Stimulated activated CD4-positive, alpha-beta T cell treated with anti-CD3 and anti-CD28 coated beads, Interleukin-4, amount 100 ng/mL, for 4 hours (primary cell): ENCODE measurements around the gene MYLK3.
"Not testable (repeated sequence)": the region's sequence is repeated elsewhere in the genome, so short reads cannot be mapped to it uniquely, and the experiment has no call there.

Experiments used
- DNase-seq, 2 experiments: peaks; one replicate each; pipeline ENCODE4 v3.0.0-alpha.2; 2020

The MYLK3 gene

DNA sequence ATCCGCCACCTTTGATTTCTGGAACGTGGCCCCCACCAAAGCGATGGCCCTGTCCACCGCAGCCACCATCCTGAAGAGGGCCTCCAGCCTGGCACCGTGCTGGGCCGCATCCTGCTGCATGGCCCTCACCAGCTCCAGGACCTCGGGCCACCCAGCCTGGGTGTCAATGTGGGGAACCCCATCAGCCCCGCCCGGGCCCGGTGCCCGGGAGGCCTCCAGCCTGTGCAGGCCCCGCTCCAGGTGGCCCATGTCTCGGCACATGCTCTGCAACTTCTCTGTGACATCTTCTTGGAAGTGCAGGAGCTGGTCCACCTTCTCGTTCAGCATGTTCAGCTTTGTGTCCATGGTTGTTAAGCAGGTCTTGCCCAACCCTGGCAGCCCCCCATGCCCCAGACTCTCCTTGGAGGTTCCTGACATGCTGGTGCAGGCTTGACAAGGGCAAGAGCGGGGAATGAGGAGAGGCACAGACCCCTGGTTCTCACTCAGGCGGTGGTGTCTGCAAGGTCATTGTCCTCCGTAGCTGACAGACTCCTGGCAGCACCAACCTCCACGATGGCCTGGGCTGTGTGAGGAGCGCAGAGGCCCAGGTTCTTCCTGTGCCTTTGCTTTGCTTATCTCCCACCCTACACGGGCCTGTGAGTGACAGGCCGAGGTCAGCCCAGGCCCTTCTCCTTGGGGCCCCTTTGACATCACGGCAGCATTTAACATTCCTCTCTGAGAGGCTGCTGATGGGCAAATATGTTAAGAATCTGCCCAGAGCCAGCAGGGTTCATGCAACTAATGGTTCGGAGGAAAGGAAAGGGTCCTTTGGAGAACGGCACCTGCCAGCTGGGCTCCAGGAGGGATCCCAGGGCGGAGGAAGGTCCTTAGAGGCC lies at the start of gene MYLK3:
Gene MYLK3, minus strand, starts transcription at position 568 of the 875 bp plus-strand sequence. Its CDS starts 151 bp downstream, at position 417.
- DNase-seq = no peak

DNA sequence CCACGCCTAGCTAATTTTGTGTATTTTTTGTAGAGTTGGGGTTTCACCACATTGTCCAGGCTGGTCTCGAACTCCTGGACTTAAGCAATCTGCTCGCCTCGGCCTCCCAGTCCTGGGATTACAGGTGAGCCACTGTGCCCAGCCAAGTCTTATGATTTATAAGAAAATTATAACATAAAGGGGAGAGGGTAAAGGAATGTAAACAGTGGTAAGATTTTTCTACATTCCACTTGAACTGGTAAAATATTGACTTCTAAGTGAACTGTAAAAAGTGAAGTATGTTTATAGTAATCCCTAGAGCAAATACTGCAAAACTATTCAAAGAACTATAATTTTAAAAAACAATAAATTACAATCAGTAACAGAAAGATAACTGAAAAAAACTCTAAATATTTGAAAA lies 49.4 kb upstream of the MYLK3 start:
- DNase-seq = no peak

DNA sequence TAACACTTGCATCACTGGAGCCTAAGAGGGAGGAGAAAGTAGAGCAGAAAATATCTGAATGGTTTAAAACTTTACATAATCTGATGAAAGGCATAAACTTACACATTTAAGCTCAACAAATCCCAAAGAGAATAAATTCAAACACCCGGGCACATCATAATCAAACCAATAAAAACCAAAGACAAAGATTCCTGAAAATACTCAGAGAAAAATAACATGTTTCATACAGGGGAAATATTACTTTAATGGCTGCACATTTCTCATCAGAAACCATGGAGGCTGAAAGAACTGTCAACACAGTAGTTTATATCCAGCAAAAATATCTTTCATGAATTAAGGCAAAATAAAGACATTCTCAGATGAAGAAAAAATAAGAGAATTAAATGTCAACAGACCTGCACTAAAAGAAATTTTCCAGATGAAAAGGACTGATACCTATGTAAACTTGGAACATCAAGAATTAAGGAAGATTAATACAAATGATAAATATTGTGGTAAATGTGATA lies 48.7 kb upstream of the MYLK3 start:
- DNase-seq = no peak

DNA sequence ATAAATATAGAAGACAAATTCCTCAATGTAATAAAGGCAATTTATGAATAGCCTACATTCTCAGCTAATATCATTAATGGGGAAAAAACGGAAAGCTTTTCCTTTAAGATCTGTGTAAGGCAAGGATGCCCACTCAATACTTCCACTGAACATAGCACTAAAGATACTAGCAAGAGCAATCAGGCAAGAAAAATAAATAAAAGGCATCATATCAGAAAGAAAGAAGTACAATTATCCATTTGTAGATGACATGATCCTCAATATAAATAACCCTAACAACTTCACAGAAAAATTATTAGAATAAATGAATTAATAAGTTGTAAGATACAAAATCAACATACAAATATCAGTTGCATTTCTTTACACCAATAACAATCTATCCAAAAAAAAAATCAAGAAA lies 45.7 kb upstream of the MYLK3 start:
- no peak for DNase-seq

DNA sequence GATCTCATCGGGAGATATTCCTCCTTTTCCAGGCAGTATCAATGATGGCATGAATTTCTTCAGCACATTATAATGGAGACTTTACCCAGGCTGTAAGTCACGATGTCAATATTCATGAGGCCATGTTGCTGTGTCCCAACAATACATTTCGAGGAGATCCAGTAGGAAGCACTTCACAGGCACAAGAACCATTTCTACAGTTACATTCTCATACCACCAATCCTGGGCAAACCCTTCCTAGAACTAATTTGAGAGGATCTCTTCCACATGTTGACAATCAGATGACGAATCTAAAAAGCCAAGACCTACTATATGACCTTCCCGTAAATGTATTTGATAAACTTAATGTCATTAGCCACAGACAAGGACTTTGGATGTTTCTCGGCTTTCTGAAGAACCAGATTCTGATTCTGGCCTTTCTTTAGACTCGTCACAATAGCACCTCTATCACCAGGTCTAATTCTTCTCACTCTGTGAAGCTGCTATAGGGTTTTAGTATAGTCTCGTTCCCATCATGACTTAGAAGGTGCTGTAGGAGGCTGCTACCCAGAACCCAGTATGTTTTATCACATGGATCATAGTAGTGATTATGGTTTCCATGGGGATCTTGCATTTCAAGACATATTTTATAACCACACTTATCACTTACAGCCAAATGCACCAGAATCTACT lies 42.6 kb upstream of the MYLK3 start:
- no peak for DNase-seq

DNA sequence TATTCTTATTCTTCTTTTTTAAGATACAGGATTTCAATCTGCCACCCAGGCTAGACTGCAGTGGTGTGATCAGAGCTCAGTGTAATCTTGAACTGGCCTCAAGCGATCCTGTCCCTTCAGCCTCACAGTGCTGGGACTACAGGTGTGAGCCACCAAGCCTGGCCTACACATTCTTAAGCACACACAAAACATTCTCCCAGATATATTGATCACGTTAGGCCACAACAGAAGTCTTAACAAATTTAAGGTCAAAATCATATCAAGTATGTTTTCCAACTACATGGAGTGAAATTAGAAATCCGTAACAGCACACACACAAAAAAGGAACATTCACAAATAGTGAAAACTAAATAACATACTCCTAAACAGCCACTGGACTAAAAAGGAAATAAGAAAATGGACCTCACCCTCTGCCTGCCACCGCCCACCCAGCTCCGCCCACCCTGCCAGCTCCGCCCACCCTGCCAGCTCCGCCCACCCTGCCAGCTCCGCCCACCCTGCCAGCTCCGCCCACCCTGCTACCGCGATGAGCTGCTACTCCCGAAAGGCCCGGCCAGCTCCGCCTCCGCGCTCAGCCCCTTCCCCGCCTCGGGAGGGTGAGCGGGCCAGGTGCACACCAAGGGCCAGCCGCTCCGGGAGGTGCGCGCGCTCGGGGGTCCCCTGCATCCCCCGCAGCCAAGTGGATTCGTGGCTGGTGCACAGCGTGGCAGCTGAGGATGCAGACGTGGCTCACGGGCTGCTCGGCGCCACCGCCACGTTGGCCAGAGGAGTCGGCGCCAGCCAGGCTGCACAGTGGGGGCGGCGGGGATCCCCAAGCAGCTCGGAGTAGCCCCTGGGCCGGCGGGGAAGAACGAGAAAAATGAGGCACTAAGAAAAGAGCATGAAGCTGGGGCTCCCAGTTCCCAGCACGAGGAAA lies 41.6 kb upstream of the MYLK3 start:
- DNase-seq = peak; percentile 72 to 78

DNA sequence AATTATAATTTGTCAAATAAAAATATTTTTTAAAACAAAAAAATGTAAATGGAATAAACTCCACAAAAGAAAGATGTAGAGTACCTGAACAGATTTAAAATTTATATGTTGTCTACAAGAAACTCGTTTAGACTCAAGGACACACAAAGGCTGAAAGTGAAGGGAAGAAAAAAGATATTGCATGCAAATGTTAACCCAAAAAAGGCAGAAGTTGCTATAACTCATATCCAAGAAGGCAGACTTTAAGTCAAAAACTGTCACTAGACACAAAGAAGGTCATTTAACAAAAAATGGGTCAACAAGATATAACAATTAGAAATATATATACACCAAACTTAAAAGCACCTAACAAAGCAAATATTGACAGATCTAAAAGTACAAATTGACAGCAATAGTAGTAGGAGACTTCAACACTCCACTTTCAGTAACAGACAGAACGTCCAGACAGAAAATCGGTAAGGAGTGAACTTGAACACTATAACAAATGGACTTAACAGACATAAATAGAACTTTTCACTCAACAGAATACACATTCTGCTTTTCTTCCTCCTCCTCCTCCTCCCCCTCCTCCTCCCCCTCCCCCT lies 40.8 kb upstream of the MYLK3 start:
- DNase-seq = no peak

DNA sequence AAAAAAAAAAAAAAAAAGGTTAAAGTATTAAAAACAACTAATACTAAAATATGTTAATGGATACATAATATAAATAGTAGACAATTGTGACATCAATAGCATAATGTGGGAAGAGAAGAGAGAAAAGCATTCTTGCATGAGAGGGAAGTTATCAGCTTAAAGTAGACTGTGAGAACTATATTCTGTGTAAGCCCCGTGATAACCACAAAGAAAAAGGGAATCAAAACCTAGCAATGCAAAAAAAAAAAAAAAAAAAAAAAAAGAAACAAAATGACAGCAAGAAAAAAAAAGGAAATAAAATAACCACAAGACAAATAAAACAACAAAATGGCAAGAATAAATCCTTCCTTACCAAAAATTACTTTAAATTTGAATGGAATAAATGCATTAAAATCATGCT lies 39.8 kb upstream of the MYLK3 start:
- no peak for DNase-seq

DNA sequence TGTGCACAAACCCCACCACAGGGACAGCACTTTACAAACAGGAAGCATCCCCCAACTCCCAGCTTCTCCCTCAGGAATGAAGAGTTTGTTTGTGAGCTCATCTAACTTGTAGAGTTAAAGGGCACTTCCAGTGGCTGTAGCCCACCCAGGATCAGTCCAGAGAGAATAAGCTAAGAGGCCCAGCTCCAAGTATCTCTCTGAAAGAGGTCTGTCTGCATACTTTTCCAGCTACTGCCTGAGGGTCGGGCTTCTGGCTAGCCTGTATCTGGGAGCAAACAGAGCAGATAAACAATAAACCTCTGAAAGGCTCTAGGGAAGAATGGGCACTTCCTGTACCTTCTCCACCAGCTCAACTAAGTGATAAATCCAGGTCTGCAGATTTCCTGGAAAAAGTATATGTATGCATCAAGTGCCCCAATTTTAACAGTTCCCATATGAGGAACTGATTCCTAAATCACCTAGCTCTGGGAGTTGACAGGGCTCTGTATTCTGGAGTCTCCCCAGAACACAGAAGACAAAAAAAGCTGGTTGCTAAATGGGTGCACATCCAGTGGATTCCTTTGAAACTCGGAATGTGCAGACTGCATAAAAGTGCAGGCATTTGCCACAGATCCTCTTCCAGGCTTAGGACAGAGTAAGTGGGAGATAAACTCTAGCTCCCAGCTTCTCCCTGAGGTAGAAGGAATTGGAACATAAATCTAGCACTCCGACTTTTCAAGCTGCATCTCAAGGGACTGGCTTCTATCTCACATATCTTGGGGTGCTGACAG lies 37.1 kb upstream of the MYLK3 start:
- DNase-seq = no peak

DNA sequence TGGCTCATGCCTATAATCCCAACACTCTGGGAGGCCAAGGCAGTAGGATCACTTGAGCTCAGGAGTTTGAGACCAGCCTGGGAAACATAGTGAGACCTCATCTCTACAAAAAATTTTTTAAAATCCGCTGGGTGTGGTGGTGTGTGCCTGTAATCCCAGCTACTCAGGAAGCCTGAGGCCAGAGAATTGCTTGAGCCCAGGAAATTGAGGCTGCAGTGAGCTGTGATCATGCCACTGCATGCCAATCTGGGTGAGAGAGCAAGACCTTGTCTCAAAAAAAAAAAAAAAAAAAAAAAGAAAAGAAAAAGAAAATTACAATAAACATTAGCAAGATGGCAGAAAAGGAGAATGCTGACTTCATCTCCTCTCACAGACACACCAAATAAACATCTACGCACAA lies 36.4 kb upstream of the MYLK3 start:
- not testable (repeated sequence) for DNase-seq

DNA sequence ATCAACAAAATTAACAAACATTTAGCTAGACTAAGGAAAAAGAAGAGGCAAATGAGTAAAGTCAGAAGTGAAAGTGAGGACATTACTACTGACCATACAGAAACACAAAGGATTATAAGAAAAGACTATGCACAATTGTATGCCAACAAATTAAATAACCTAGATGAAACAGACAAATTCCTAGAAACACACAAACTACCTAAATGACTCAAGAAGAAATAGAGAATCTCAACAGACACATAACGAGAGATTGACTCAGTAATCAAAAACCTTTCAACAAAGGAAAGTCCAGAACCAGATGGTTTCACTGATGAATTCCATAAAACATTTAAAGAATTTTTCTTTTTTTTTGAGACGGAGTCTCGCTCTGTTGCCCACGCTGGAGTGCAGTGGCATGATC lies 35.7 kb upstream of the MYLK3 start:
- DNase-seq = no peak

DNA sequence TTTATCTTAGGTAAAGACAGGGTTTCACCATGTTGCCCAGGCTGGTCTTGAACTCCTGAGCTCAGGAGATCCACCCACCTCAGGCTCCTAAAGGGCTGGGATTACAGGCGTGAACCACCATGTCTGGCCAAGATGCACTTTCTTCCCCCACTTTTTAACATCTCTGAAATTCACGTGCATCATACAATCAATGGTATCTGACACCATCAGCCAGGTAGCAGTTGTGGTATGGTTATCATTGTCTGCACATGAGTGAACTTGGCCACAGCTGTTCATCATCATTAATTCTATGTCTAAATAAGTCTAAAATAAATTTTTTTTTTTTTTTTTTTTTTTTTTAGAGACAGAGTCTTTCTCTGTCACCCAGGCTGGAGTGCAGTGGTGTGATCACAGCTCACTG lies 34.2 kb upstream of the MYLK3 start:
- no peak for DNase-seq

DNA sequence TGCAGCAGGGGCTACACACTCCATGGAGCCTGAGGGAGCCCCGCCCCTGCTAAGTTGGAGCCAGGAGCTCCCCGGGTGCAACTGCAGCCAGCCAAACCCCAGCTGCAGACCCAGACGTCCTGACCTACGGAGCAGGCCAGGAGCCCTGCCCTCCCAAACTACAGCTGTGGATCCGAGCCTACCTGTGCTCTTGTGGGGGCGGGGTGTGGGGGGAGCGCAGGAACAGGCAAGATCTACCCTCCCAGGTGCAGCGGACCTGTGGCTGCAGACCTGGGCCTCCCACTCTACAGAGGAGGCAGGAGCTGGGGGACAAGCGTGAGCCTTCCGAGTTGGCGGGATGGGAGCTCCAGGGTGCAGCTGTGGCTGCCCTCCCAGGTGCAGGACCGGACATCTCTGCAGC lies 29.7 kb upstream of the MYLK3 start:
- DNase-seq = no peak

DNA sequence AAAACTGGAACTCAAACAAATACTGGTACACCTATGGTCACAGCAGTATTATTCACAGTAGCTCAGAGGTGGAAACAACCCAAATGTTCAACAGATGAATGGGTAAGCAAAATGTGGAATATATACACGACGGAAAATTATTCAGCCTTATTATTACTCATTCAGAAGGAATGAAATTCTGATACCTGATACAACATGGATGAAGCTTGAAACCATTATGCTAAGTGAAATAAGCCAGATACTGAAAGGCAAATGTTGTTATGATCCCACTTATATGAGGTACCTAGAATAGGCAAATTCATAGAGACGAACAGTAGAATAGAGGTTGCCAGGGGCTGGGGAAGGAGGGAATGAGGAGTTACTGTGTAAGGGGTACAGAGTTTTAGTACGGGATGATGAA lies 27.1 kb upstream of the MYLK3 start:
- no peak for DNase-seq

DNA sequence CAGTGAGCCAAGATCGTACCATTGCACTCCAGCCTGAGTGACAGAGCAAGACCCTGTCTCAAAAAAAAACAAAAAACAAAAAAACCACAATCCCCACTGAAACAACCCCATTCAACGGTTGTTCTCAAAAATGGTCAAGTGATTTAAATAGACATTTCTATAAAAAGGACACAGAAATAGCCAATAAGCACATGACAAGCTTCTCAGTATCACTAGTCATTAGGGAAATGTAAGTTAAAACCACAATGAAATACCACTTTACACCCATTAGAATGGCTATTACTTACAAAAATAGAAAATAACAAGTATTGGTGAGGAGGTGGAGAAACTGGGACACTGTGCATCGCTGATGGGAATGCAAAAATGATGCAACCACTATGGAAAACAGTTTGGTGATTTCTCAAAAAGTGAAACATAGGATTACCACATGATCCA lies 26.6 kb upstream of the MYLK3 start:
- DNase-seq = no peak

DNA sequence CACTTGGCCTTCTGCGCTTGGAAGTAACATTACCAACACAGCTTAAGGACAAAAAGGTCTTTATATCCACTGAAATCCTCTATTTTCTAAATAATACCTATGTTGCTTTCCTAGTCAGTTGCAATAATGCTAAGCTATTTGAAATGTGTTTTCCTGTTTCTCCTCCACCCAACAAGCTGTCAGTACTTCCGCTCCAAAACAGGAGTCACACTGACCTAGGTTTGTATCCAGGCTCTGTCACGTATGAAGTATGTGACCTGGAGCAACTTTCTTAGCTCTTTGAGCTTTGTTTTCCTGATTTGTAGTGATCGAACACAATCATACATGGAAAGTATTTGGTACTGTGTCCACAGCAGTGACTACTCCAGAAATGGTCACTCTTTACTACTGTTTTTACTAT lies 24.3 kb upstream of the MYLK3 start:
- DNase-seq = no peak

DNA sequence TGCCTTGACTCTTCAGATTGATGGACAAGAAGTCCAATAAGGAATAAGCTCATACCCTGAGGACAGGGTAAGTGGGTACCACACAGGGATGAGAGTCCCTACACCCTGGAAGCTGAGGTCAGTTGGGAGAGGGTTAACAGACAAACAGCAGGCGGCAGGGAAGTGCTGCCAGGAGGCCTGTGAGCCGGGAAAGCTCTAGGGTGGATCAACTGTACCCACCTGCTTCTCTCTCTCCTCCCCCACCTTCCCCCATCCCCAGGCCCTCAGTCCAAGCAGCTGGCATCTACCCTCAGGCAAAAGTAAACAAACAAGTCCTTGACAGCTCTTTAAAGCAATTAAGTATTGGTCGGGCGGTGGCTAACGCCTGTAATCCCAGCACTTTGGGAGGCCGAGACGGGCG lies 20.7 kb upstream of the MYLK3 start:
- DNase-seq = no peak

DNA sequence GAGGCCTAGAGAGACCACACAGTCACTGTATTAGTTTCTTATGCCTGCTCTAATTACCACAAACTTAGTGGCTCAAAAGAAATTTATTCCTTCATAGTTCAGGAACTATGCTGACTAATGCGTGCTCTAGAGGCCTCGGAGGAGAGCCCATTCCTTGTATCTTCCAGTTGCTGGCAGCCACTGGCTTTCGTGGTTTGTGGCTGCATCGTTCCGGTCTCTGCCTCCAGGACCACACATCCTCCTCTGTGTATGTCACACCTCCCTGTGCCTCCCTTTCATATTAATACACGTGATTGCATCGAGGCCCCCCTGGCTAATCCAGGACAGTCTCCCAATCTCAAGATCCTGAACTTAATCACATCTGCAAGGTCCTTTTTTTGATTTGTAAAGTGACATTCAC lies 16.9 kb upstream of the MYLK3 start:
- DNase-seq = no peak

DNA sequence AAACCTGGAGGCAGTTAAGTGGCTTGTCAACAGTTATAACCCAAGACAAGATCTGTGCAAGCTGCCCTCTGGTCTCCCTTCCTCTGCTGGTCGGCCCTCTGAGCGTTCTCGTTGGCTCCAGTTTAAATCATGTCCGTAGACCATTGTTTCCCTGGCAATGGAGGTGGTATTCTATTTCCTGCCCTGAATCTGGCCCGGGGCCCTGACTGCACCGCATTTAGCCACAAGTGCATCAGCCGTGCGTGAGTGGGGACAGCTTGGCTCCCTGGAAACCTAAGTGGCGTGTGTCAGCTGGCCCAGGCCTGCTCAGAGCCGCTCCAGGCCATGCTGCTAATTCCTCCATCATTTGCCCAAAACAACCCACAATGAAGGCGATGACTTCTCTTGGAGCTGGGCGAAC lies 15.0 kb upstream of the MYLK3 start:
- no peak for DNase-seq

DNA sequence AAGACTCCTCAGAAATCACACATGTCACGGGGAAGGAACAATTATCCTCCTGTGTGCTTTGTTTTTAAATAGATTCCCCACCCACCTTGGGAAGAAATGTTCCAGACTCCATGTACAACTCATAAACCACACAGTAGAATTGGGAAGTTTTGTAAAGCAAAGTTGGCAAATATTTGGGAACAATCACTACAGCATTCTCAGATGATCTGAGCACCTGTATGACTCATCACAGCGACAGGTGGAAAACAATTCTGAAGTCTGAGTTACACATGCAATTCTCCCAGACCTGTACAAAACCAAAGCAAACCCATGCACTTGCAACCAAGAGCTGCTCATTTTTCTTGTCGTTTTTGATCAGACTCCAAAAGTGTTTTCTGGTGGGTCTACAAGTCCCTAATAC lies 14.4 kb upstream of the MYLK3 start:
- DNase-seq = no peak

DNA sequence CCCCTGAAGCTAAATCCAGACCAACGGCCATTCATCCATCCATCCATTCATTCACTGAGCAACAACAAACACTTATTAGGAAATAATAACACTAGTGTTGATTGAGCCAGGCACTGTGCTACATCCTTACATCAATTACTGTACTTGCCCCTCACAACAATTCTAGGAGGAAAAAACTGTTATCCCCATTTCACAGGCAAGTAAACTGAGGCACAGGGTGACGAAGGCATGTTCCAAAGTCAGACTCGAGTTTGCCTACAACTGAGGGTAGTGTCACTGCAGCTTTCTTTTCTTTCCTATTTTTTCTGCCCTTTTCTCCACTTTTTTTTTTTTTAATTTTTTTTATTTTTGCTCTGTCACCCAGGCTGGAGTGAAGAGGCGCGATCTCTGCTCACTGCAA lies 11.2 kb upstream of the MYLK3 start:
- DNase-seq = no peak
